ENCODE data around the gene AHDC1.

GRCh38 chr1:27589841-27590426 lies 14.0 kb downstream of the AHDC1 start:
- TF ChIP-seq ATF2 (CRISPR knock-in tag; IDR thresholded peaks at IDR 0.05), result no peak
- TF ChIP-seq IRF2 (CRISPR knock-in tag; IDR thresholded peaks at IDR 0.05), result no peak
- TF ChIP-seq ZNF660 (CRISPR knock-in tag; IDR thresholded peaks at IDR 0.05; ENCODE audit: borderline replicate concordance, low read depth), result no peak
- no peak for TF ChIP-seq POLR2A (IDR thresholded peaks at IDR 0.05; ENCODE audit: insufficient read depth in 1 of 2, low read depth in 2 of 2, low read length in 2 of 2)
- TF ChIP-seq NCOA5 (CRISPR knock-in tag; IDR thresholded peaks at IDR 0.05), result no peak
- no peak for TF ChIP-seq HMG20A (CRISPR knock-in tag; IDR thresholded peaks at IDR 0.05; ENCODE audit: borderline replicate concordance)
- no peak for TF ChIP-seq CTCF (CRISPR knock-in tag; IDR thresholded peaks at IDR 0.05)
- TF ChIP-seq PCBP2 (optimal IDR thresholded peaks at IDR 0.05; ENCODE audit: low read depth, low read length, poor library complexity, severe bottlenecking), result no peak

All from HepG2 (cell line).